Measurements from ENCODE around the gene SLC17A9. TPM values are rescaled to one million over a fixed set of nuclear protein-coding genes. Genes with fewer than 3 reads are reported as not detected.

The SLC17A9 gene
- total and polyA plus RNA-seq, 2 donors (not counting 1 experiment from before 2014, with no cell fraction given) = 33.0 to 141 TPM

GRCh38 chr20:62908971-62909791 lies 43.3 kb upstream of the SLC17A9 start:
- no peak overlapping the region for H3K27ac ChIP-seq (ENCODE audit: low read length in 2 of 2)
- no peak for DNase-seq
- no peak overlapping the region for H3K4me2 ChIP-seq (replicated peaks; ENCODE audit: low read depth, low read length, poor library complexity, severe bottlenecking)
- no peak overlapping the region for H2AFZ ChIP-seq (ENCODE audit: insufficient read depth, low read depth, low read length, poor library complexity, severe bottlenecking)
- no peaks in the 10 kb centered on the region for H3K27me3 ChIP-seq (replicated peaks in 1 of 4; ENCODE audit: control extremely low read depth in 1 of 4, control insufficient read depth in 3 of 4, insufficient read depth in 4 of 4, low read length in 3 of 4)
- intact Hi-C loops (cut with micrococcal nuclease) = no loop called here
- TF ChIP-seq CTCF (IDR thresholded peaks at IDR 0.05) (no peak), EZH2 (IDR thresholded peaks at IDR 0.05; ENCODE audit: borderline replicate concordance, insufficient read depth, low read depth, low read length, poor library complexity, severe bottlenecking) (no peak)
- ChIA-PET POLR2A (interaction anchor here (0.7 kb wide), 1 partner anchor 13 kb away, joined by 3 read pairs; no protein-coding TSS in a partner anchor), CTCF (interaction anchor here (1.0 to 2.4 kb wide), 5 partner anchors 8 to 100 kb away, joined by 3 to 22 read pairs (median 5); partner anchors contain the start of gene GID8)
- H3K27ac Mint-ChIP-seq = peak overlapping the region; percentile 67
- no peak overlapping the region for H3K9ac ChIP-seq (ENCODE audit: low read length)
- H3K9me3 ChIP-seq (ENCODE audit: control extremely low read depth in 1 of 3, control insufficient read depth in 2 of 3, insufficient read depth in 1 of 3, low read length in 2 of 3) = no peaks in the 10 kb centered on the region
- H3K27me3 Mint-ChIP-seq = no peaks in the 10 kb centered on the region
- ATAC-seq (ENCODE audit: low read depth) = no peak
- no peak overlapping the region for H3K4me3 ChIP-seq (ENCODE audit: control extremely low read depth in 1 of 5, extremely low read depth in 1 of 5, insufficient read depth in 1 of 5, low read depth in 2 of 5, low read length in 4 of 5)
- peaks cover 10 to 94% of the 10 kb centered on the region in 2 experiments for H3K36me3 ChIP-seq (replicated peaks in 1 of 2; ENCODE audit: control extremely low read depth in 1 of 2, control insufficient read depth in 1 of 2, extremely low read depth in 1 of 2, insufficient read depth in 2 of 2, low read length in 1 of 2)
- peaks cover 86% of the 10 kb centered on the region for H3K79me2 ChIP-seq (ENCODE audit: control insufficient read depth, insufficient read depth, low read length)
- no peaks in the 10 kb centered on the region for H3K4me1 ChIP-seq (ENCODE audit: control insufficient read depth in 2 of 2, insufficient read depth in 2 of 2, low read length in 2 of 2)
- H3K4me1 Mint-ChIP-seq = peaks cover 9% of the 10 kb centered on the region
- 86% methylated on average over 13 of the region's 18 CpGs for WGBS (ENCODE audit: insufficient coverage)
- H3K9me3 Mint-ChIP-seq (ENCODE audit: insufficient read depth) = no peaks in the 10 kb centered on the region
- no peak overlapping the region for H3K4me3 Mint-ChIP-seq
- peaks cover 92% of the 10 kb centered on the region for H4K20me1 ChIP-seq (ENCODE audit: control insufficient read depth, insufficient read depth, low read length, poor library complexity, severe bottlenecking)

GRCh38 chr20:62910217-62910766 lies 42.2 kb upstream of the SLC17A9 start:
- H3K27me3 Mint-ChIP-seq = no peaks in the 10 kb centered on the region
- TF ChIP-seq CTCF (IDR thresholded peaks at IDR 0.05) (no peak), EZH2 (IDR thresholded peaks at IDR 0.05; ENCODE audit: borderline replicate concordance, insufficient read depth, low read depth, low read length, poor library complexity, severe bottlenecking) (no peak)
- ATAC-seq (ENCODE audit: low read depth) (no peak), DNase-seq (no peak)
- POLR2A ChIA-PET = no interaction called here
- Histone ChIP-seq H4K20me1 (ENCODE audit: control insufficient read depth, insufficient read depth, low read length, poor library complexity, severe bottlenecking) (peaks cover 99% of the 10 kb centered on the region), H3K4me1 (ENCODE audit: control insufficient read depth in 2 of 2, insufficient read depth in 2 of 2, low read length in 2 of 2) (peaks cover 2 to 4% of the 10 kb centered on the region in 2 donors), H3K4me2 (replicated peaks; ENCODE audit: low read depth, low read length, poor library complexity, severe bottlenecking) (no peak overlapping the region), H3K9ac (ENCODE audit: low read length) (no peak overlapping the region), H3K36me3 (replicated peaks in 1 of 2; ENCODE audit: control extremely low read depth in 1 of 2, control insufficient read depth in 1 of 2, extremely low read depth in 1 of 2, insufficient read depth in 2 of 2, low read length in 1 of 2) (peaks cover 9 to 90% of the 10 kb centered on the region in 2 experiments), H3K79me2 (ENCODE audit: control insufficient read depth, insufficient read depth, low read length) (peaks cover 97% of the 10 kb centered on the region), H3K27ac (ENCODE audit: low read length in 2 of 2) (no peak overlapping the region), H3K27me3 (replicated peaks in 1 of 4; ENCODE audit: control extremely low read depth in 1 of 4, control insufficient read depth in 3 of 4, insufficient read depth in 4 of 4, low read length in 3 of 4) (no peaks in the 10 kb centered on the region), H3K9me3 (ENCODE audit: control extremely low read depth in 1 of 3, control insufficient read depth in 2 of 3, insufficient read depth in 1 of 3, low read length in 2 of 3) (no peaks in the 10 kb centered on the region), H3K4me3 (ENCODE audit: control extremely low read depth in 1 of 5, extremely low read depth in 1 of 5, insufficient read depth in 1 of 5, low read depth in 2 of 5, low read length in 4 of 5) (no peak overlapping the region), H2AFZ (ENCODE audit: insufficient read depth, low read depth, low read length, poor library complexity, severe bottlenecking) (no peak overlapping the region)
- peaks cover 15% of the 10 kb centered on the region for H3K4me1 Mint-ChIP-seq
- 97% methylated on average over 6 of the region's 11 CpGs for whole genome bisulfite sequencing (ENCODE audit: insufficient coverage)
- H3K27ac Mint-ChIP-seq = no peak overlapping the region
- CTCF ChIA-PET = interaction anchor here (1.0 kb wide), 1 partner anchor 9 kb away, joined by 5 read pairs; no protein-coding TSS in a partner anchor
- no peak overlapping the region for H3K4me3 Mint-ChIP-seq
- intact Hi-C loops (cut with micrococcal nuclease) = no loop called here
- no peaks in the 10 kb centered on the region for H3K9me3 Mint-ChIP-seq (ENCODE audit: insufficient read depth)

Data from B cell (primary cell).